Esophagus (tissue), 2 donors: ENCODE data around the gene EXOC3L4. TPM values are rescaled to one million over a fixed set of nuclear protein-coding genes. Genes with fewer than 3 reads are reported as not detected.

ENCODE experiments used
- H3K27ac ChIP-seq, 2 donors: one replicate each; pipeline ENCODE4 v1.5.1; 2013; ENCODE audit warnings: low read depth in 2 of 2, mild to moderate bottlenecking in 2 of 2, inconsistent platforms in 1 of 2, low read length in 1 of 2, moderate library complexity in 1 of 2
- H3K27me3 ChIP-seq, 2 donors: one replicate each; pipeline ENCODE4 v1.6.1; 2013; ENCODE audit warnings: low read length in 2 of 2, control low read depth in 1 of 2, mild to moderate bottlenecking in 1 of 2; ENCODE audit not compliant: insufficient read depth in 2 of 2, control insufficient read depth in 1 of 2
- H3K36me3 ChIP-seq, 2 donors: one replicate each; pipeline ENCODE4 v1.6.1; 2013; ENCODE audit warnings: low read length in 1 of 2; ENCODE audit not compliant: control insufficient read depth in 2 of 2, insufficient read depth in 2 of 2
- H3K4me1 ChIP-seq, 2 donors: one replicate each; pipeline ENCODE4 v1.6.1; 2013; ENCODE audit warnings: low read length in 1 of 2; ENCODE audit not compliant: control insufficient read depth in 2 of 2, insufficient read depth in 2 of 2
- H3K4me3 ChIP-seq, 2 donors: one replicate each; pipeline ENCODE4 v1.5.1; 2013; ENCODE audit warnings: low read length in 2 of 2, mild to moderate bottlenecking in 2 of 2, low read depth in 1 of 2, moderate library complexity in 1 of 2
- H3K9me3 ChIP-seq, 2 donors: one replicate each; pipeline ENCODE4 v1.6.1; 2013; ENCODE audit warnings: mild to moderate bottlenecking in 2 of 2, low read depth in 1 of 2, low read length in 1 of 2, moderate library complexity in 1 of 2; ENCODE audit not compliant: control insufficient read depth in 2 of 2, insufficient read depth in 1 of 2
- WGBS, 2 donors: extraction: QIAGEN DNeasy Blood & Tissue Kit; methylation state at CpG; one replicate each; pipeline ENCODE4 v1.1.7; 2013; 5-methylcytosine and 5-hydroxymethylcytosine counted together
- polyA plus RNA-seq, 2 donors: library from polyadenylated mRNA; stranded (reverse); fragments of 200-250 nt; gene quantifications; one replicate each; pipeline ENCODE4 v1.2.3, GENCODE V29; 2013
- donor health status: healthy with polysubstance abuse.
- donor health status: Bipolar disorder and iron deficiency.

EXOC3L4 gene
- polyA plus RNA-seq, 2 donors, result 0.52 to 0.67 TPM

DNA sequence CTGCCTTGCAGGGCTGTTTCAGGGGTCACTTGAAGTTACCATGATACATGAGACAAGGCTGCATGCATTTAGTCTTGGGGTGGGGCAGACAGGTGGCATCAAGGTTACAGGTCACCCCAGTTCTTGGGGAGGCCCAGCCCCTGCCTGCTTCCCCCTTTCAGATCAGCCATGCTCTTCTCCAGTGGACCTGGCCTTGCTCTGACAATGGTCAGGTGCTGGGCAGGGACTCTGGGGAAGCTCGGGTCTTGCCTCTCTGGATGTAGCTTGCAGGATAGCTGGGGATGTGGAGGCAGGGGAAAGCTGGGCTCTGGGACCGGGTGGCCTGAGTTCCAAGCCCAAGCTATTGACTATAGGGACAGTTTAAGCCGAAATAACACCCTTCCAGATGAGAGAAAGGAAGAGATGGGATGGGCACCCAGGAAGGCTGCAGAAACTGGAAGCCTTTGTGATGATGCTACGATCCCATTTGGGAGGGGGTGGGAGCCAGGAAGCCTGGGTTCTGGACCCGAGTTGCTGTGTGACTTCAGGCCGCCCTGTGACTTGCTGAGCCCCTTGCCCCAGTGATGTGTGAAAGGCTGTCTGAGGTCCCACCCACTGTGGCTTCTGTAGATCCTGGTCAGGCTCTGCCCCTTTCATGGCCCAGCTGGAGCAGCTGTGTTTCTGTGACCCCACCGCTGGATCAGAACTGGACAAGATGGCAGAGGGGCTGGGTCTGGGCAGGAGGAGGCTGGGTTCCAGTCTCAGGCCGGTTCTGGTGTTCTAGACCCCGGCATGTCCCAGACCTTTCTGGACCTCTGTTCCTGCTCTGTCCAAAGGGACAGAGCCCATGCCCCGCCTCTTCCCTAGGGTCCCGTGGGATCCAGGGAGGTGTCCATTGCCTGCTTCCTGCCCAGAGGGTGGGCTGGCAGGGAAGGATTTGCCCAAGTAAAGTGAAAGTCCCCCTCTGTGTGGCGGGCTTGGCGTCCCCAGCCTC, 30.9 kb downstream of the EXOC3L4 start:
- Histone ChIP-seq H3K36me3 (peaks cover 0 to 11% of the 10 kb centered on the region in 2 donors), H3K9me3 (no peaks in the 10 kb centered on the region), H3K4me1 (peaks cover 33 to 71% of the 10 kb centered on the region in 2 donors), H3K27me3 (no peaks in the 10 kb centered on the region), H3K27ac (no peak overlapping the region), H3K4me3 (peak overlapping the region; percentile 58 to 73)
- WGBS, 2 donors, result 86 to 90% methylated on average over 13 of the region's 13 CpGs

DNA sequence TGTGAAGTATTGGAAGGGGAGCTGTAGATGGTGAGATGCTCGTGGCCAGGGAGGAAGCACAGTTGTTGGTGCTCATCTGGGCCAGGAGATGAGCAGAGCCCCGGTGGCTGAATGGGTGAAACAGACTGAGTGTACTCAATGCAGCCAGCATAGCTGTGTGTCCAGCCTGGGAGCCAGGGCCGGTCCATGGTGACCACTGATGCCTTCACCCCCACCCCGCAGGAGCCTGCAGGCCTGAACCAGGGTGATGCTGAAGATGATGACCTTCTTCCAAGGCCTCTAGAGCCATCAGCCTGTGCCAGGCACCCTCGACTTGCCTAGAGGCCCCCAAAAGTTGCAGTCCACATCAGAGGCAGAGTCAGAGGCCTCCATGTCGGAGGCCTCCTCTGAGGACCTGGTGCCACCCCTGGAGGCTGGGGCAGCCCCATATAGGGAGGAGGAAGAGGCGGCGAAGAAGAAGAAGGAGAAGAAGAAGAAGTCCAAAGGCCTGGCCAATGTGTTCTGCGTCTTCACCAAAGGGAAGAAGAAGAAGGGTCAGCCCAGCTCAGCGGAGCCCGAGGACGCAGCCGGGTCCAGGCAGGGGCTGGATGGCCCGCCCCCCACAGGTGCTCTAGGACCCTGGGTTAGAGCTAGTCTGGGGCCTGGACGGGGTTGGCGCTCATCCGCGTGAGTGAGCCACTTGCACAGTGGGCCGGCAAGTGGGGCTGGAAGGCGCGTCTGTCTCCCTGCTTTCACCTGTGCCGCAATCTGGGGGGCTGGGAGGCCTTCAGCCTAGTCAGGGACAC, 31.8 kb downstream of the EXOC3L4 start:
- Histone ChIP-seq H3K4me3 (peak overlapping the region; percentile 15 to 24), H3K36me3 (peaks cover 0 to 11% of the 10 kb centered on the region in 2 donors), H3K27me3 (no peaks in the 10 kb centered on the region), H3K9me3 (no peaks in the 10 kb centered on the region), H3K27ac (peak overlapping the region; percentile 11 to 47), H3K4me1 (peaks cover 34 to 70% of the 10 kb centered on the region in 2 donors)
- 69 to 73% methylated on average over 22 of the region's 22 CpGs for WGBS, 2 donors

DNA sequence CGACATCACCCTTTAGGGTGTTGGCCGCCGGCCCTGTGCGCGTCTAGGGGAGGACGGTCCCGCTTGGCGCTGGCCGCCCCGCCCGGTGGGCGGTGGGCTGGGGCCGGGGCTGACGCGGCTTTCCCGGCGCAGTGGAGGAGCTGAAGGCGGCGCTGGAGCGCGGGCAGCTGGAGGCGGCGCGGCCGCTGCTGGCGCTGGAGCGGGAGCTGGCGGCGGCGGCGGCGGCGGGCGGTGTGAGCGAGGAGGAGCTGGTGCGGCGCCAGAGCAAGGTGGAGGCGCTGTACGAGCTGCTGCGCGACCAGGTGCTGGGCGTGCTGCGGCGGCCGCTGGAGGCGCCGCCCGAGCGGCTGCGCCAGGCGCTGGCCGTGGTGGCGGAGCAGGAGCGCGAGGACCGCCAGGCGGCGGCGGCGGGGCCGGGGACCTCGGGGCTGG, 32.4 kb downstream of the EXOC3L4 start:
- Histone ChIP-seq H3K4me1 (peaks cover 33 to 65% of the 10 kb centered on the region in 2 donors), H3K36me3 (peaks cover 0 to 11% of the 10 kb centered on the region in 2 donors), H3K9me3 (no peaks in the 10 kb centered on the region), H3K27ac (peak overlapping the region; percentile 11 to 89), H3K4me3 (peak overlapping the region; percentile 15 to 24), H3K27me3 (no peaks in the 10 kb centered on the region)
- 32 to 42% methylated on average over 32 to 62 of the region's 62 CpGs for WGBS, 2 donors

DNA sequence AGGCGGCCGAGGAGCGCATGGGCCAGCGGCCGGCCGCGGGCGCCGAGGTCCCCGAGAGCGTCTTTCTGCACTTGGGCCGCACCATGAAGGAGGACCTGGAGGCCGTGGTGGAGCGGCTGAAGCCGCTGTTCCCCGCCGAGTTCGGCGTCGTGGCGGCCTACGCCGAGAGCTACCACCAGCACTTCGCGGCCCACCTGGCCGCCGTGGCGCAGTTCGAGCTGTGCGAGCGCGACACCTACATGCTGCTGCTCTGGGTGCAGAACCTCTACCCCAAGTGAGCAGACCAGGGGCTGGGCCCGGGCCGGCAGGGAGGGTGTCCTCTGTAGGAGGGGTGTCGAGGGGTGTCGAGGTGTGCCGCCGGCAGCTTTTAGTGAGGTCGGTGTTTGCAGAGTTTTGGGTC, 32.8 kb downstream of the EXOC3L4 start:
- WGBS, 2 donors, result 44 to 45% methylated on average over 38 to 39 of the region's 39 CpGs
- H3K27me3 ChIP-seq, result no peaks in the 10 kb centered on the region
- H3K36me3 ChIP-seq, result peaks cover 0 to 14% of the 10 kb centered on the region in 2 donors
- H3K9me3 ChIP-seq, result no peaks in the 10 kb centered on the region
- H3K4me1 ChIP-seq, result peaks cover 29 to 61% of the 10 kb centered on the region in 2 donors
- H3K4me3 ChIP-seq, result peak overlapping the region; percentile 24 to 28
- peak overlapping the region in 1 of 2 donors; percentile 89 for H3K27ac ChIP-seq

DNA sequence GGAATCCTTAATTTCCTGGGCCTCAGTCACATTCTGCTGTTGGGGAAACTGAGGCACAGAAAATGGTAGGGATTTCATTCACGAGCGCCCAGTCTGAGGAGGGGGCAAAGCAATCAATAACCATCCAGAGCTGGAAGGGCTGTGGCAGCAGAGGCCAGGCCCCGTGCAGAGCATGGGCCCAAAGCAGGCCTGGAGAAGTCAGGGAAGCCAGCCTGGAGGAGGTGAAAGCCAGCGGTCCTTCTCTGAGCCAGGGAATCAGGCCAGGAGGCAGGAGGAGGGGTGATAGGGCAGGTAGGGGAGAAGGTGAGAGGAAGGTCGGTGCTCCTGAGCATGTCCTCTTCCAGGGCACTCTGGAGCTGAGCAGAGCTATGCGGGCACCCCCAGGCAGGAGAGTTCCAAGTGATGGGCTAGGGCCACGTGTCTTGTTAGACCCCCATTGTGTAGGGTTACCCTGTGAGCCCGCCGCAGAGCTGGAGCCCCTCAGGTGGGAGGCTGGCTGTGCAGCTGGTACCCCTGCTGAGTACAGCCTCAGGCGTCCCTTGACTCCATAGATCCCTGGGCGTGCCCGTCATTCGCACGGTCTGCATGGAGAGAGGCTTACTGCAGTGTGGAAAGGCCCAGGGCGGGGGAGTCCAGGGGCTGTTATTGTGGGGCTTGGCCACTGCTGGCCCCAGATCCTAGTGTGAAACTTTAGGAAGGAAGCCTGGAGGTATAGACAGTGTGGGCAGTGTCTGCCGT, 33.5 kb downstream of the EXOC3L4 start:
- Histone ChIP-seq H3K27ac (peak overlapping the region; percentile 15 to 89), H3K4me3 (peak overlapping the region; percentile 7 to 28), H3K4me1 (peaks cover 24 to 56% of the 10 kb centered on the region in 2 donors), H3K36me3 (peaks cover 0 to 21% of the 10 kb centered on the region in 2 donors), H3K9me3 (no peaks in the 10 kb centered on the region), H3K27me3 (no peaks in the 10 kb centered on the region)
- WGBS, 2 donors, result 65 to 76% methylated on average over 16 of the region's 16 CpGs

DNA sequence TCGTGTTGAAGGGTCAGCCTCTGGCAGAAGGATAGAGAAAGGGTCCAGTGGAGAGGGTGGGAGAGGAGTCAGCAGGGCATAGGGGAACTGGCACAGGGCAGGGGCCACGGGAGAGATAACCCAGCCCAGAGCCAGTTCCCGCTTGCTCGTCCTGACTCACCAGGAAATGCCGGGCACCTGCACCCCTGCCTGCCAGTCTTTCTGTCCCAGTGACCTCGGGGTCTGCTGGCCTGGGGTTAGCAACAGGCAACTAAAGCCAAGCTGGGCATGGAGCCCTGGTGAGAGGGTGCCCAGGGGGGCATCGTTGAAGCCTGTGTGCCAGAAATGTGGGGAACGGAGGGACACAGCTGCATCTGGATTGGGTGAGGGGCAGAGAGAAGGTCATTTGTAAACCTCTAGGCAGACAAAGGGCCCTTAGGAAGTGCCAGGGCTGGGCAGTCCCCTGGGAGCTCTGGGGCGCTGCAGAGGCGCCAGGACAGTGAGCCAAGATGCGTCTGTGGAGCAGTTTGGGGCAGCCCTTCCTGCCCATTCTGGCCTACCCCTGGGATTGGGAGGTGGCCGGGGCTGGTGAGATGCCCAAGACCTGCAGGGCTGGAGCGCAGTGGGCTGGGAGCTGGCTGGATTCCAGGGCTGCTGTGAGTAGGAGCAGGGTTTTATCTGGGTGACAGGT, 34.2 kb downstream of the EXOC3L4 start:
- WGBS, 2 donors, result 45 to 48% methylated on average over 13 of the region's 13 CpGs
- Histone ChIP-seq H3K9me3 (no peaks in the 10 kb centered on the region), H3K4me1 (peaks cover 24 to 53% of the 10 kb centered on the region in 2 donors), H3K27me3 (no peaks in the 10 kb centered on the region), H3K4me3 (peak overlapping the region in 1 of 2 donors; percentile 28), H3K36me3 (peaks cover 0 to 28% of the 10 kb centered on the region in 2 donors), H3K27ac (peak overlapping the region; percentile 20 to 89)

DNA sequence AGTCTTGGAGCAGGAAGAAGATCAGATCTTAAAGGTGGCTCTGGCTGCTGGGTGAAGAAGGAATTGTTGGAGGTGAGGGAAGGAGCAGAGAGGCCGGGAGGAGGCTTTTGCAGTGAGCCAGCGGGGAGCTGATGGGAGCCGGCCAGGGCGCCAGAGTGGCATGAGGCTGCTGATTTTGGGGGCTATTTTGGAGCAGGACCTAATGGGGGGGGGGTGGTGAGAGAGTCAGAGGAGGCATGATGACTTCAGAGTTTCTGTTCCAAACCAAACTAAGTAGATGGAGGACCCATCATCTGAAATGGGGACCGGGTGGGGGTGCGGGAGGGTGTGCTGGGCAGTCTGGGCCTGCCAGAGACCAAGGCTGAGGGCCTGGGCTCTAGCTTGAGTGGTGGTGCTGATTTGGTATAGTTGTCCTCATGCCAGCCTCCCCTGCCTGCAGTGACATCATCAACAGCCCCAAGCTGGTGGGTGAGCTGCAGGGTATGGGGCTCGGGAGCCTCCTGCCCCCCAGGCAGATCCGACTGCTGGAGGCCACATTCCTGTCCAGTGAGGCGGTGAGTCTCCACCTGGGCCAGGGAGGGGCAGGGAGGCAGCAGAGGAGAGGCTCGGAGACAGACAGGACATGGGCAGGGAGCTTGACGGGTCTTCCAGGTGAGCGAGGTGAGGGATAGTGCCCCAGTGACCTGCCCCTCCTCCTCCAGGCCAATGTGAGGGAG, 34.9 kb downstream of the EXOC3L4 start:
- peak overlapping the region; percentile 20 to 89 for H3K27ac ChIP-seq
- no peaks in the 10 kb centered on the region for H3K9me3 ChIP-seq
- H3K4me3 ChIP-seq, result no peak overlapping the region
- WGBS, 2 donors, result 71 to 73% methylated on average over 12 of the region's 12 CpGs
- no peaks in the 10 kb centered on the region for H3K27me3 ChIP-seq
- peaks cover 0 to 32% of the 10 kb centered on the region in 2 donors for H3K36me3 ChIP-seq
- H3K4me1 ChIP-seq, result peaks cover 18 to 46% of the 10 kb centered on the region in 2 donors

DNA sequence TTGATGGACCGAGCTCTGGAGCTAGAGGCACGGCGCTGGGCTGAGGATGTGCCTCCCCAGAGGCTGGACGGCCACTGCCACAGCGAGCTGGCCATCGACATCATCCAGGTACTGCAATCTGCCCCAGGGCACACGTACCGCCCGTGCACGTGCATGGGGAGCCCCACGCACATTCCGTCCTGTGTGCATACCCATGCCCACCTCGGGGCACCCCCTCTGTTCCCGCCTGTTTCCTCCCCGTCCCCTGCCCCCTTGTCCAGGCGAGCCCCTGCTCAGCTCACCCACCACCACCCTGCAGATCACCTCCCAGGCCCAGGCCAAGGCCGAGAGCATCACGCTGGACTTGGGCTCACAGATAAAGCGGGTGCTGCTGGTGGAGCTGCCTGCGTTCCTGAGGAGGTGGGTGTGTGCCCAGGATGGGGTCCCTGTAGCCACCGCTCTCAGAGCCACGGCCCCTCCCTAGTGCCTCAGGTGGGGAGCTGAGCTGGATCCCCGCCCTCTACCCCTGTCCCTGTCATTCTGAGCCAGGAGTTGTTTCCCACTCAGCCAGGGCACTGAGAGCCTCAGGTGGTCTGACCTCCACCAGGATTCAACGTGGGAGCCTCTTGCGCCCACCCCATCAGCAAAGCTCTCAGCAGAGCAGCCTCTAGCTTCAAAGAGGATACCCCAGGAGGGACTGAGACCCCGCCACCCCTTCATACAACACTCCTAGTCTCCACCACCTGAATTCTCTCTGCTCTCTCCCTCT, 35.7 kb downstream of the EXOC3L4 start:
- 79 to 80% methylated on average over 26 of the region's 26 CpGs for WGBS, 2 donors
- Histone ChIP-seq H3K4me3 (no peak overlapping the region), H3K27ac (peak overlapping the region; percentile 36 to 89), H3K4me1 (peaks cover 17 to 46% of the 10 kb centered on the region in 2 donors), H3K9me3 (no peaks in the 10 kb centered on the region), H3K27me3 (no peaks in the 10 kb centered on the region), H3K36me3 (peaks cover 0 to 36% of the 10 kb centered on the region in 2 donors)
